Measurements from ENCODE around the gene INPP5A.

Gene INPP5A

GRCh38 chr10:132774181-132774901 is 236.8 kb downstream of the INPP5A start:
- H3F3A ChIP-seq (ENCODE audit: insufficient read depth, low read length): no peaks in the 10 kb centered on the region
- H3K9ac ChIP-seq (ENCODE audit: low read length): no peak overlapping the region
- no peak overlapping the region for H3K4me3 ChIP-seq (ENCODE audit: low read length)
- no peak overlapping the region for H2AFZ ChIP-seq (ENCODE audit: low read length)
- H3K9me3 ChIP-seq (replicated peaks; ENCODE audit: insufficient read depth, low read length): no peaks in the 10 kb centered on the region
- H4K20me1 ChIP-seq (ENCODE audit: insufficient read depth, low read length): no peaks in the 10 kb centered on the region
- no peaks in the 10 kb centered on the region for H3K79me2 ChIP-seq (ENCODE audit: low read length)
- no peaks in the 10 kb centered on the region for H3K27me3 ChIP-seq (replicated peaks; ENCODE audit: insufficient read depth, low read length)
- H3K4me2 ChIP-seq (ENCODE audit: low read depth, low read length): no peak overlapping the region
- H3K27ac ChIP-seq (ENCODE audit: low read length): no peak overlapping the region
- TF ChIP-seq, protein P1, sequence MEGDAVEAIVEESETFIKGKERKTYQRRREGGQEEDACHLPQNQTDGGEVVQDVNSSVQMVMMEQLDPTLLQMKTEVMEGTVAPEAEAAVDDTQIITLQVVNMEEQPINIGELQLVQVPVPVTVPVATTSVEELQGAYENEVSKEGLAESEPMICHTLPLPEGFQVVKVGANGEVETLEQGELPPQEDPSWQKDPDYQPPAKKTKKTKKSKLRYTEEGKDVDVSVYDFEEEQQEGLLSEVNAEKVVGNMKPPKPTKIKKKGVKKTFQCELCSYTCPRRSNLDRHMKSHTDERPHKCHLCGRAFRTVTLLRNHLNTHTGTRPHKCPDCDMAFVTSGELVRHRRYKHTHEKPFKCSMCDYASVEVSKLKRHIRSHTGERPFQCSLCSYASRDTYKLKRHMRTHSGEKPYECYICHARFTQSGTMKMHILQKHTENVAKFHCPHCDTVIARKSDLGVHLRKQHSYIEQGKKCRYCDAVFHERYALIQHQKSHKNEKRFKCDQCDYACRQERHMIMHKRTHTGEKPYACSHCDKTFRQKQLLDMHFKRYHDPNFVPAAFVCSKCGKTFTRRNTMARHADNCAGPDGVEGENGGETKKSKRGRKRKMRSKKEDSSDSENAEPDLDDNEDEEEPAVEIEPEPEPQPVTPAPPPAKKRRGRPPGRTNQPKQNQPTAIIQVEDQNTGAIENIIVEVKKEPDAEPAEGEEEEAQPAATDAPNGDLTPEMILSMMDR (IDR thresholded peaks at IDR 0.05; ENCODE audit: low read length): no peak
- no peak for TF ChIP-seq EZH2 (optimal IDR thresholded peaks at IDR 0.05; ENCODE audit: low read depth, low read length)
- TF ChIP-seq EZH2phosphoT487 (IDR thresholded peaks at IDR 0.05; ENCODE audit: low read length): no peak
- no peaks in the 10 kb centered on the region for H3K9me2 ChIP-seq (replicated peaks; ENCODE audit: insufficient read depth, low read length)
- no peaks in the 10 kb centered on the region for H3K4me1 ChIP-seq (ENCODE audit: low read length)
- DNase-seq: no peak
- no peaks in the 10 kb centered on the region for H3K36me3 ChIP-seq (replicated peaks; ENCODE audit: insufficient read depth, low read length)

GRCh38 chr10:132774902-132775863 is 237.6 kb downstream of the INPP5A start:
- no peaks in the 10 kb centered on the region for H3K9me3 ChIP-seq (replicated peaks; ENCODE audit: insufficient read depth, low read length)
- no peaks in the 10 kb centered on the region for H3K4me1 ChIP-seq (ENCODE audit: low read length)
- H3K36me3 ChIP-seq (replicated peaks; ENCODE audit: insufficient read depth, low read length): no peaks in the 10 kb centered on the region
- no peaks in the 10 kb centered on the region for H3F3A ChIP-seq (ENCODE audit: insufficient read depth, low read length)
- no peak overlapping the region for H2AFZ ChIP-seq (ENCODE audit: low read length)
- H3K79me2 ChIP-seq (ENCODE audit: low read length): no peaks in the 10 kb centered on the region
- no peak overlapping the region for H3K9ac ChIP-seq (ENCODE audit: low read length)
- no peaks in the 10 kb centered on the region for H3K27me3 ChIP-seq (replicated peaks; ENCODE audit: insufficient read depth, low read length)
- DNase-seq: no peak
- H3K4me3 ChIP-seq (ENCODE audit: low read length): no peak overlapping the region
- no peak overlapping the region for H3K27ac ChIP-seq (ENCODE audit: low read length)
- no peaks in the 10 kb centered on the region for H4K20me1 ChIP-seq (ENCODE audit: insufficient read depth, low read length)
- no peaks in the 10 kb centered on the region for H3K9me2 ChIP-seq (replicated peaks; ENCODE audit: insufficient read depth, low read length)
- H3K4me2 ChIP-seq (ENCODE audit: low read depth, low read length): no peak overlapping the region
- TF ChIP-seq, protein P1 (IDR thresholded peaks at IDR 0.05; ENCODE audit: low read length): no peak
- no peak for TF ChIP-seq EZH2phosphoT487 (IDR thresholded peaks at IDR 0.05; ENCODE audit: low read length)

- no peak overlapping the region for H2AFZ ChIP-seq (ENCODE audit: low read length)
- TF ChIP-seq EZH2 (optimal IDR thresholded peaks at IDR 0.05; ENCODE audit: low read depth, low read length): no peak
- H3K4me3 ChIP-seq (ENCODE audit: low read length): no peak overlapping the region
Measured at GRCh38 chr10:132776186-132776585, 238.6 kb downstream of the INPP5A start.

More at GRCh38 chr10:132776186-132776585, 238.6 kb downstream of the INPP5A start:
- Histone ChIP-seq H3K9me3 (replicated peaks; ENCODE audit: insufficient read depth, low read length) (no peaks in the 10 kb centered on the region), H3K4me2 (ENCODE audit: low read depth, low read length) (no peak overlapping the region), H3K9me2 (replicated peaks; ENCODE audit: insufficient read depth, low read length) (no peaks in the 10 kb centered on the region), H3K27ac (ENCODE audit: low read length) (no peak overlapping the region), H3K4me1 (ENCODE audit: low read length) (no peaks in the 10 kb centered on the region), H3K79me2 (ENCODE audit: low read length) (no peaks in the 10 kb centered on the region), H3K27me3 (replicated peaks; ENCODE audit: insufficient read depth, low read length) (no peaks in the 10 kb centered on the region), H3F3A (ENCODE audit: insufficient read depth, low read length) (no peaks in the 10 kb centered on the region), H3K36me3 (replicated peaks; ENCODE audit: insufficient read depth, low read length) (no peaks in the 10 kb centered on the region), H3K9ac (ENCODE audit: low read length) (no peak overlapping the region), H4K20me1 (ENCODE audit: insufficient read depth, low read length) (no peaks in the 10 kb centered on the region)
- DNase-seq: no peak
